Dedifferentiated amniotic fluid mesenchymal stem cell (primary cell): ENCODE measurements around the gene PERM1.
A peak's percentile ranks its signal among the peaks of the same experiment; 100 is the strongest.

Source experiments
- DNase-seq: peaks from one replicate; pipeline ENCODE4 v3.0.0-alpha.2; 2016; ENCODE audit errors: extremely low spot score

PERM1 gene

GRCh38 chr1:964691-965525, 17.0 kb downstream of the PERM1 start:
- no peak for DNase-seq

GRCh38 chr1:963746-964525, 18.0 kb downstream of the PERM1 start:
- DNase-seq, result no peak

- DNase-seq, result no peak
These were observed 18.6 kb downstream of the PERM1 start for GRCh38 chr1:963301-963651.

GRCh38 chr1:962381-963300, 19.3 kb downstream of the PERM1 start:
- no peak for DNase-seq

- DNase-seq, result no peak
These were observed 20.7 kb downstream of the PERM1 start for GRCh38 chr1:961132-961669.

- peak; percentile 24 for DNase-seq
These were observed 21.3 kb downstream of the PERM1 start, which contains the start of gene KLHL17 for GRCh38 chr1:960363-961131. Gene KLHL17 (plus strand): TSS chr1:960584. CDS start chr1:960694, 110 bp downstream.

- DNase-seq, result no peak
These were observed 22.0 kb downstream of the PERM1 start for GRCh38 chr1:959731-960362.

- peak; percentile 82 for DNase-seq
These were observed 22.8 kb downstream of the PERM1 start, which contains the start of gene NOC2L for GRCh38 chr1:958823-959730. Gene NOC2L (minus strand): TSS chr1:959256. CDS start chr1:959240, 16 bp downstream.

GRCh38 chr1:956636-957035, 25.3 kb downstream of the PERM1 start:
- DNase-seq, result no peak

GRCh38 chr1:955474-955873, 26.4 kb downstream of the PERM1 start:
- no peak for DNase-seq

- DNase-seq, result no peak
These were observed 27.0 kb downstream of the PERM1 start for GRCh38 chr1:954927-955326.

- DNase-seq, result no peak
These were observed 28.2 kb downstream of the PERM1 start for GRCh38 chr1:953524-954320.

GRCh38 chr1:952603-953002, 29.3 kb downstream of the PERM1 start:
- no peak for DNase-seq

GRCh38 chr1:952201-952600, 29.7 kb downstream of the PERM1 start:
- DNase-seq, result no peak

- DNase-seq, result no peak
These were observed 30.5 kb downstream of the PERM1 start for GRCh38 chr1:951364-951763.

- no peak for DNase-seq
These were observed 31.0 kb downstream of the PERM1 start for GRCh38 chr1:950881-951280.

- no peak for DNase-seq
These were observed 31.6 kb downstream of the PERM1 start for GRCh38 chr1:950268-950667.

- DNase-seq, result no peak
These were observed 33.9 kb downstream of the PERM1 start for GRCh38 chr1:947958-948357.
